Neural cell (in vitro differentiated cells): Measurements from ENCODE around the gene FAM110A. TPM values are rescaled to one million over a fixed set of nuclear protein-coding genes. Genes with fewer than 3 reads are reported as not detected.

ENCODE experiments used
- H2AFZ ChIP-seq: fragments of 200-600, 300-800 bp; sonication (generic), shearing (Covaris generic); 2 replicates; pipeline ENCODE4 v1.6.0; 2014; ENCODE audit warnings: low read depth, mild to moderate bottlenecking, antibody characterized with exemption, low read length, moderate library complexity
- H3F3A ChIP-seq: fragments of 200-600 bp; shearing (Covaris generic); 2 replicates; pipeline ENCODE4 v1.6.1; 2016; ENCODE audit warnings: mild to moderate bottlenecking, moderate library complexity, mixed read lengths, antibody characterized with exemption, low read length; ENCODE audit not compliant: insufficient read depth, poor library complexity, severe bottlenecking
- H3K27ac ChIP-seq: fragments of 200-600, 300-800 bp; sonication (generic), shearing (Covaris generic); 2 replicates; pipeline ENCODE4 v1.5.1; 2014; ENCODE audit warnings: mild to moderate bottlenecking, low read length, moderate library complexity
- H3K27me3 ChIP-seq: fragments of 300-800, 200-600 bp; sonication (generic), shearing (Covaris generic); 2 replicates; pipeline ENCODE4 v1.6.0; 2014; ENCODE audit warnings: mild to moderate bottlenecking, low read depth, low read length, moderate library complexity; ENCODE audit not compliant: insufficient read depth
- H3K36me3 ChIP-seq: fragments of 300-800, 200-600 bp; sonication (generic), shearing (Covaris generic); 2 replicates; pipeline ENCODE4 v1.5.1; 2014; ENCODE audit warnings: mild to moderate bottlenecking, antibody characterized with exemption, low read length, moderate library complexity; ENCODE audit not compliant: insufficient read depth
- H3K4me2 ChIP-seq: fragments of 300-800, 200-600 bp; sonication (generic), shearing (Covaris generic); 2 replicates; pipeline ENCODE4 v1.6.0; 2014; ENCODE audit warnings: mild to moderate bottlenecking, low read length
- H3K4me3 ChIP-seq: fragments of 300-800, 200-600 bp; sonication (generic), shearing (Covaris generic); 2 replicates; pipeline ENCODE4 v1.5.1; 2014; ENCODE audit warnings: mild to moderate bottlenecking, low read length, moderate library complexity
- H3K79me2 ChIP-seq: fragments of 200-600 bp; shearing (Covaris generic); replicated peaks from 2 replicates; pipeline ENCODE4 v1.6.0; 2014; ENCODE audit warnings: mild to moderate bottlenecking, low read length, moderate library complexity; ENCODE audit not compliant: insufficient read depth
- H3K9ac ChIP-seq: fragments of 300-800, 200-600 bp; sonication (generic), shearing (Covaris generic); 2 replicates; pipeline ENCODE4 v1.6.1; 2016; ENCODE audit warnings: mild to moderate bottlenecking, low read length, mixed read lengths
- H3K9me2 ChIP-seq: fragments of 200-600 bp; shearing (Covaris generic); 2 replicates; pipeline ENCODE4 v1.6.1; 2016; ENCODE audit warnings: mild to moderate bottlenecking, low read length, mixed read lengths; ENCODE audit not compliant: insufficient read depth
- H3K9me3 ChIP-seq: fragments of 200-600, 300-800 bp; sonication (generic), shearing (Covaris generic); 2 replicates; pipeline ENCODE4 v1.6.1; 2016; ENCODE audit warnings: mild to moderate bottlenecking, mixed run types, low read length, moderate library complexity, mixed read lengths
- H4K20me1 ChIP-seq: fragments of 200-600 bp; shearing (Covaris generic); 2 replicates; pipeline ENCODE4 v1.6.1; 2016; ENCODE audit warnings: mild to moderate bottlenecking, mixed run types; ENCODE audit not compliant: insufficient read depth
- EP300 ChIP-seq: fragments of 450-650 bp; conservative IDR thresholded peaks from 2 replicates; pipeline ENCODE4 v1.6.1; 2014; ENCODE audit warnings: antibody characterized with exemption, mild to moderate bottlenecking, moderate library complexity; ENCODE audit not compliant: poor library complexity, severe bottlenecking
- EZH2 ChIP-seq: fragments of 200-600, 300-800 bp; shearing (Covaris generic), sonication (generic); IDR thresholded peaks from 2 replicates; pipeline ENCODE4 v1.6.1; 2014; ENCODE audit warnings: antibody characterized with exemption, low read length, borderline replicate concordance, mild to moderate bottlenecking; ENCODE audit not compliant: insufficient read depth, poor library complexity, severe bottlenecking
- MXI1 ChIP-seq: fragments of 450-650 bp; conservative IDR thresholded peaks from 2 replicates; pipeline ENCODE4 v1.6.1; 2014; ENCODE audit warnings: antibody characterized with exemption, mild to moderate bottlenecking; ENCODE audit not compliant: poor library complexity, severe bottlenecking
- POLR2AphosphoS5 ChIP-seq: IDR thresholded peaks from 2 replicates; pipeline ENCODE4 v1.6.1; 2012
- RAD21 ChIP-seq: fragments of 450-650 bp; conservative IDR thresholded peaks from 2 replicates; pipeline ENCODE4 v1.6.1; 2014; ENCODE audit warnings: antibody characterized with exemption, mild to moderate bottlenecking, moderate library complexity
- SMC3 ChIP-seq: fragments of 450-650 bp; conservative IDR thresholded peaks from 2 replicates; pipeline ENCODE4 v1.6.1; 2014; ENCODE audit warnings: antibody characterized with exemption, mild to moderate bottlenecking, moderate library complexity; ENCODE audit not compliant: poor library complexity
- TAF1 ChIP-seq: IDR thresholded peaks from 2 replicates; pipeline ENCODE4 v1.6.1; 2012; ENCODE audit warnings: low read depth
- polyA plus RNA-seq: library from polyadenylated mRNA; depleted of rRNA; stranded (reverse); fragments of >200 nt; gene quantifications from 2 replicates; pipeline ENCODE4 v1.2.3, GENCODE V29; 2014
- TF ChIP-seq, protein P1 (sequence below): IDR thresholded peaks from 2 replicates; pipeline ENCODE4 v1.6.1; 2012; ENCODE audit warnings: borderline replicate concordance
- TF ChIP-seq, protein P2 (sequence below): fragments of 450-650 bp; IDR thresholded peaks from 2 replicates; pipeline ENCODE4 v1.5.1; 2014; ENCODE audit warnings: antibody characterized with exemption, mild to moderate bottlenecking, moderate library complexity; ENCODE audit not compliant: poor library complexity, severe bottlenecking

Gene FAM110A
- polyA plus RNA-seq, 1 donor from 2014 or later, result 5.8 TPM

DNA sequence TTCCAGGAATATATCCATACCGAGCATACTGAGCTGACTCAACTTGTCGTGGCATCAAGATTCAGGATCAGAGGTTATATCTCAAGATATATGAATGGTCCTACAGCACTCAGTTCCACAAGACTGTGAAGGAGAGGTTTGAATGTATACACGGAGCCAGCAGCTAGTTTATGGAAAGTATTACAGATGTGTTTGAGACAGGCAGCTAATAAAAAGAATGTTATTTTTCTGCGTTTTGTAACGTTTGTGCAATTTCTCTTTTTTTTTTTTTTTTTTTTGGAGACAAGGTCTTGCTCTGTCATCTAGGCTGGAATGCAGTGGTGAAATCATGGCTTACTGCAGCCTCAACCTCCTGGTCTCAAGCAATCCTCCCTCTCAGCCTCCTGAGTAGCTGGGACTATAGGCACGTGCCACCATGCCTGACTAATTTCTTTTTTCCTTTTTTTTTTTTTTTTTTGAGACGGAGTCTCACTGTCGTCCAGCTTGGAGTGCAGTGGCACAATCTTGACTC lies 3.4 kb upstream of the FAM110A start:
- H3K27me3 ChIP-seq, result no peaks in the 10 kb centered on the region
- H3K27ac ChIP-seq, result no peak overlapping the region
- H3K4me3 ChIP-seq, result no peak overlapping the region
- no peaks in the 10 kb centered on the region for H3F3A ChIP-seq
- H3K9me2 ChIP-seq, result no peaks in the 10 kb centered on the region
- TF ChIP-seq EZH2, result no peak
- no peak for TF ChIP-seq POLR2AphosphoS5
- TF ChIP-seq SMC3, result no peak
- no peak for TF ChIP-seq EP300
- TF ChIP-seq, protein P1, sequence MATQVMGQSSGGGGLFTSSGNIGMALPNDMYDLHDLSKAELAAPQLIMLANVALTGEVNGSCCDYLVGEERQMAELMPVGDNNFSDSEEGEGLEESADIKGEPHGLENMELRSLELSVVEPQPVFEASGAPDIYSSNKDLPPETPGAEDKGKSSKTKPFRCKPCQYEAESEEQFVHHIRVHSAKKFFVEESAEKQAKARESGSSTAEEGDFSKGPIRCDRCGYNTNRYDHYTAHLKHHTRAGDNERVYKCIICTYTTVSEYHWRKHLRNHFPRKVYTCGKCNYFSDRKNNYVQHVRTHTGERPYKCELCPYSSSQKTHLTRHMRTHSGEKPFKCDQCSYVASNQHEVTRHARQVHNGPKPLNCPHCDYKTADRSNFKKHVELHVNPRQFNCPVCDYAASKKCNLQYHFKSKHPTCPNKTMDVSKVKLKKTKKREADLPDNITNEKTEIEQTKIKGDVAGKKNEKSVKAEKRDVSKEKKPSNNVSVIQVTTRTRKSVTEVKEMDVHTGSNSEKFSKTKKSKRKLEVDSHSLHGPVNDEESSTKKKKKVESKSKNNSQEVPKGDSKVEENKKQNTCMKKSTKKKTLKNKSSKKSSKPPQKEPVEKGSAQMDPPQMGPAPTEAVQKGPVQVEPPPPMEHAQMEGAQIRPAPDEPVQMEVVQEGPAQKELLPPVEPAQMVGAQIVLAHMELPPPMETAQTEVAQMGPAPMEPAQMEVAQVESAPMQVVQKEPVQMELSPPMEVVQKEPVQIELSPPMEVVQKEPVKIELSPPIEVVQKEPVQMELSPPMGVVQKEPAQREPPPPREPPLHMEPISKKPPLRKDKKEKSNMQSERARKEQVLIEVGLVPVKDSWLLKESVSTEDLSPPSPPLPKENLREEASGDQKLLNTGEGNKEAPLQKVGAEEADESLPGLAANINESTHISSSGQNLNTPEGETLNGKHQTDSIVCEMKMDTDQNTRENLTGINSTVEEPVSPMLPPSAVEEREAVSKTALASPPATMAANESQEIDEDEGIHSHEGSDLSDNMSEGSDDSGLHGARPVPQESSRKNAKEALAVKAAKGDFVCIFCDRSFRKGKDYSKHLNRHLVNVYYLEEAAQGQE, result no peak
- no peak for TF ChIP-seq TAF1
- TF ChIP-seq RAD21, result no peak
- no peak for TF ChIP-seq MXI1
- TF ChIP-seq, protein P2, sequence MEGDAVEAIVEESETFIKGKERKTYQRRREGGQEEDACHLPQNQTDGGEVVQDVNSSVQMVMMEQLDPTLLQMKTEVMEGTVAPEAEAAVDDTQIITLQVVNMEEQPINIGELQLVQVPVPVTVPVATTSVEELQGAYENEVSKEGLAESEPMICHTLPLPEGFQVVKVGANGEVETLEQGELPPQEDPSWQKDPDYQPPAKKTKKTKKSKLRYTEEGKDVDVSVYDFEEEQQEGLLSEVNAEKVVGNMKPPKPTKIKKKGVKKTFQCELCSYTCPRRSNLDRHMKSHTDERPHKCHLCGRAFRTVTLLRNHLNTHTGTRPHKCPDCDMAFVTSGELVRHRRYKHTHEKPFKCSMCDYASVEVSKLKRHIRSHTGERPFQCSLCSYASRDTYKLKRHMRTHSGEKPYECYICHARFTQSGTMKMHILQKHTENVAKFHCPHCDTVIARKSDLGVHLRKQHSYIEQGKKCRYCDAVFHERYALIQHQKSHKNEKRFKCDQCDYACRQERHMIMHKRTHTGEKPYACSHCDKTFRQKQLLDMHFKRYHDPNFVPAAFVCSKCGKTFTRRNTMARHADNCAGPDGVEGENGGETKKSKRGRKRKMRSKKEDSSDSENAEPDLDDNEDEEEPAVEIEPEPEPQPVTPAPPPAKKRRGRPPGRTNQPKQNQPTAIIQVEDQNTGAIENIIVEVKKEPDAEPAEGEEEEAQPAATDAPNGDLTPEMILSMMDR, result no peak
- no peaks in the 10 kb centered on the region for H3K79me2 ChIP-seq
- H3K9me3 ChIP-seq, result no peaks in the 10 kb centered on the region
- no peaks in the 10 kb centered on the region for H4K20me1 ChIP-seq
- H2AFZ ChIP-seq, result no peak overlapping the region
- H3K4me2 ChIP-seq, result no peak overlapping the region
- H3K9ac ChIP-seq, result no peak overlapping the region
- H3K36me3 ChIP-seq, result no peaks in the 10 kb centered on the region

DNA sequence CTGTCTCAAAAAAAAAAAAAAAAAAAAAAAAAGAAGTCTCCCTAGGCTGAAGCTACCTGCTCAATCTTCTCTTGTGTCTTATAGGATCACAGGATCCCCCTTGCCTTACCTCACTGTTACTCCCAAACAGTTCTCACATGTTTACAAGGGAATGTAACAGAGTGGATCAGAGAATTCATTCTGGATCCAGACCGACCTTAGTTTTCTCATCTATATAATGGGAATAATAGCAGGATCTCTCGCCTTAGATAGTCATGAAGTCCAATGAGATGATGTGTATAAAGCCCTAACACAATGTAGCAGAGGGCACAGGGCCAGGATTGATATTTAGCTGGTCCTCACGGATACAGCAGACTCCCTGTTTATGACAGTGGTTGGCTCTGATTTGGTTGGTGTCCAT lies 2.3 kb upstream of the FAM110A start:
- Histone ChIP-seq H3K9ac (no peak overlapping the region), H2AFZ (no peak overlapping the region), H3K9me2 (no peaks in the 10 kb centered on the region), H3K36me3 (no peaks in the 10 kb centered on the region), H3K79me2 (no peaks in the 10 kb centered on the region), H3K4me2 (no peak overlapping the region), H3K9me3 (no peaks in the 10 kb centered on the region), H3F3A (no peaks in the 10 kb centered on the region), H3K27ac (no peak overlapping the region), H3K27me3 (no peaks in the 10 kb centered on the region), H4K20me1 (no peaks in the 10 kb centered on the region), H3K4me3 (no peak overlapping the region)
- TF ChIP-seq EZH2 (no peak), SMC3 (no peak), TAF1 (no peak), POLR2AphosphoS5 (no peak), EP300 (no peak)
